Measurements from ENCODE around the gene TJP2.

Gene TJP2

DNA sequence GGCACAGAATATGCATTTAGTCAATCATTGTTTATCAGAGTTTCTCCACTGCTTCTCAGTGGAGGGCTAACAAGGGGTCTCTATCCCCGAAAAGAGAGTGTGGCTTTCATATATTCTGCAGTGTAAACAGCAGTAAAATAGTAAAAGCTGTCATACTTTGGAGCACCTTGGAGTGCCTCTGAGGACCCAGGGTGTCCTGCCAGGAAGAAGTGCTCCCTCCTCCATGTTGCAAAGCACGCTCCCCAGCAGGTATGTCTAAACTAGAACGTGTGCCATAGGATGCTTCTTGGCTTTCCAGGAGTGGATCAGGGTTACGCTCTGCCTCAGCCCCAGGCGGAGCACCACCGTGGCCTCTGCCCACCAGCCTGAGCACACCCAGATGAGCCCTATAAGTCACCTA is 8.5 kb upstream of the TJP2 start:
- TF ChIP-seq, protein P1, sequence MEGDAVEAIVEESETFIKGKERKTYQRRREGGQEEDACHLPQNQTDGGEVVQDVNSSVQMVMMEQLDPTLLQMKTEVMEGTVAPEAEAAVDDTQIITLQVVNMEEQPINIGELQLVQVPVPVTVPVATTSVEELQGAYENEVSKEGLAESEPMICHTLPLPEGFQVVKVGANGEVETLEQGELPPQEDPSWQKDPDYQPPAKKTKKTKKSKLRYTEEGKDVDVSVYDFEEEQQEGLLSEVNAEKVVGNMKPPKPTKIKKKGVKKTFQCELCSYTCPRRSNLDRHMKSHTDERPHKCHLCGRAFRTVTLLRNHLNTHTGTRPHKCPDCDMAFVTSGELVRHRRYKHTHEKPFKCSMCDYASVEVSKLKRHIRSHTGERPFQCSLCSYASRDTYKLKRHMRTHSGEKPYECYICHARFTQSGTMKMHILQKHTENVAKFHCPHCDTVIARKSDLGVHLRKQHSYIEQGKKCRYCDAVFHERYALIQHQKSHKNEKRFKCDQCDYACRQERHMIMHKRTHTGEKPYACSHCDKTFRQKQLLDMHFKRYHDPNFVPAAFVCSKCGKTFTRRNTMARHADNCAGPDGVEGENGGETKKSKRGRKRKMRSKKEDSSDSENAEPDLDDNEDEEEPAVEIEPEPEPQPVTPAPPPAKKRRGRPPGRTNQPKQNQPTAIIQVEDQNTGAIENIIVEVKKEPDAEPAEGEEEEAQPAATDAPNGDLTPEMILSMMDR (IDR thresholded peaks at IDR 0.05): no peak
- no peaks in the 10 kb centered on the region for H3K9me3 ChIP-seq
- intact Hi-C loops (cut with DNase I; ENCODE audit: low total_unique reads): no loop called here
- H3K36me3 ChIP-seq: no peaks in the 10 kb centered on the region
- DNase-seq: no peak
- no peaks in the 10 kb centered on the region for H3K4me1 ChIP-seq
- H3K27me3 ChIP-seq: no peaks in the 10 kb centered on the region
- H3K27ac ChIP-seq: no peak overlapping the region
- no peak overlapping the region for H3K4me3 ChIP-seq

DNA sequence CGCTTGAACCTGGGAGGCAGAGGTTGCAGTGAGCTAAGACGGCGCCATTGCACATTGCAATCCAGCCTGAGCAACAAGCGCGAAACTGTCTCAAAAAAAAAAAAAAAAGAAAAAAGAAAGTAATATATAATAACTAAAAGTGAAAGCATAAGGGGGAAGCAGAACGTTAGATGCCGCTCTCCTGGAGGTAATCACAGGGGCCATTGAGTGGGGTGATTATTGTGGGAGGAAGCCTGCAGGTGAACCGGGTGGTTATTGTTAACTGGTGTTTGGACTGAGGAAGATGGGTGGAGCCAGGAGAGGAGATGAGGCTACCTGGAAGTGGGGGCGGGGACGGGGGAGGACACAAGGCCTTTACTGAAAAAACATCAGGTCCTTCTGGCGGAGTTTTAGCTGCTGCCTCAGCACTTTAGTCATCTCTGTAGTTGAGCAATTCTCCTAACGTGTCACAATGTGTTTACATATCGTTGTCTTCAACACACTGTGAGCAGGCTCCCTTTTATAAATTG is 5.3 kb upstream of the TJP2 start:
- DNase-seq: no peak
- H3K9me3 ChIP-seq: no peaks in the 10 kb centered on the region
- H3K36me3 ChIP-seq: no peaks in the 10 kb centered on the region
- intact Hi-C loops (cut with DNase I; ENCODE audit: low total_unique reads): no loop called here
- H3K27me3 ChIP-seq: no peaks in the 10 kb centered on the region
- no peak overlapping the region for H3K27ac ChIP-seq
- H3K4me3 ChIP-seq: no peak overlapping the region
- peaks cover 0 to 12% (median 6%) of the 10 kb centered on the region in 4 donors for H3K4me1 ChIP-seq
- TF ChIP-seq, protein P1 (IDR thresholded peaks at IDR 0.05): no peak

DNA sequence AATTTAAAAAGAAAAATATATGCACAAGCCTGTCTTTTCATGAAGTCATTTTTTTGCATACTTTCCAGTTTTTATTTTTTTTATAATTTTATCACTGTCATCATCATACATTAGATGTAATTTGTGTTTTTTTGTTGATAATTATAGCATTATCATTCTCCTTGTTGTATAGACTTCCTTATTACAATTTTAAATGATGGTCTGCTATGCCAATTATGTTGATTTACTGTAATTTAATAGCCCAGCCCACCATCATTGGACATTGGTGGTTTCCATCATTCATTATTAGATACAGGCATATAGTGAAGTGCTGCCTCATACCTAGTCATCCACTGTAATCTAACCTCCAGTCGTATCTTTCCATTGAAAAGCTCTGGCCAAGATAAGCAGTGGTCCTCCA is 3.8 kb upstream of the TJP2 start:
- Histone ChIP-seq H3K4me3 (no peak overlapping the region), H3K4me1 (peaks cover 0 to 14% (median 7%) of the 10 kb centered on the region in 4 donors), H3K27me3 (no peaks in the 10 kb centered on the region), H3K9me3 (no peaks in the 10 kb centered on the region), H3K27ac (no peak overlapping the region), H3K36me3 (no peaks in the 10 kb centered on the region)
- TF ChIP-seq, protein P1 (IDR thresholded peaks at IDR 0.05): no peak
- intact Hi-C loops (cut with DNase I; ENCODE audit: low total_unique reads): no loop called here
- no peak for DNase-seq

DNA sequence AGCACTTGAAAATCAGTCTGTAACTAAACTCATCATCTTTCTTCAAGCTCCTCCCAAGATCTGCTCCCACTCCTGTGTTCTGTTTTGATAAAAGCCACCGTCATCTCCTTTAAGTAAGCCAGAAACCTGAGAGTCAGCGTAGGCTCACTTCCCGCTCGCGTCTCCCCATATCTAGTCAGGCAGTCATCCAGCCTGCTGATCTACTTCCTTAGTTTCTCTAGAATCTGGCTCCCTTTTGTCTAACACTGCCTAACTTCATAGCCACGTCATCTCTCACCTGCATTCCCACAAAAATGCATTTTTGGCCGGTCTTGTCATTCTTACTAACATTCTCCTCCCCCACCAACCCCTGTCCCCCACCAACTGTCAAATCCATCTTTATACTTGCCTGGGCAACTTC is 3.0 kb upstream of the TJP2 start:
- Histone ChIP-seq H3K27ac (no peak overlapping the region), H3K4me3 (no peak overlapping the region)

DNA sequence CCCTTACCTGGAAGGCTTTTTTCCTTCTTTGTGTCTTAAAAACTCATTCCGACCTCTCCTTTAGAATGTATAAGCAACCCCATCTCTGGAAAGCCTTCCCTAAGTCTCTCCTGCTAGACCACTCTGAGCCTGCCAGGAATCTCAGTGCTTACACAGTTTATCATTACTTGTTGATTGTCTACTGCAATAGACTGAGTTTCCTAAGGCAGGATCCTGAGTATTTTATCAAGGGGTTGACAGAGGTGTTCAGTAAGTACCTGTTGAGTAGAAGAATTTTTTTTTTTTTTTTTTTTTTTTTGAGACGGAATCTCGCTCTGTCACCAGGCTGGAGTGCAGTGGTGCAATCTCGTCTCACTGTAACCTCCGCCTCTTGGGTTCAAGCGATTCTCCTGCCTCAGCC is 2.6 kb upstream of the TJP2 start:
- Histone ChIP-seq H3K9me3 (no peaks in the 10 kb centered on the region), H3K4me1 (peaks cover 0 to 25% (median 13%) of the 10 kb centered on the region in 4 donors), H3K36me3 (no peaks in the 10 kb centered on the region), H3K4me3 (no peak overlapping the region), H3K27ac (no peak overlapping the region), H3K27me3 (no peaks in the 10 kb centered on the region)
- intact Hi-C loops (cut with DNase I; ENCODE audit: low total_unique reads): no loop called here
- TF ChIP-seq, protein P1 (IDR thresholded peaks at IDR 0.05): no peak
- no peak for DNase-seq

More for the DNA sequence above, 3.0 kb upstream of the TJP2 start:
- DNase-seq: no peak
- TF ChIP-seq, protein P1 (IDR thresholded peaks at IDR 0.05): no peak
- Histone ChIP-seq H3K27me3 (no peaks in the 10 kb centered on the region), H3K9me3 (no peaks in the 10 kb centered on the region), H3K4me1 (peaks cover 0 to 21% (median 12%) of the 10 kb centered on the region in 4 donors), H3K36me3 (no peaks in the 10 kb centered on the region)
- intact Hi-C loops (cut with DNase I; ENCODE audit: low total_unique reads): no loop called here

DNA sequence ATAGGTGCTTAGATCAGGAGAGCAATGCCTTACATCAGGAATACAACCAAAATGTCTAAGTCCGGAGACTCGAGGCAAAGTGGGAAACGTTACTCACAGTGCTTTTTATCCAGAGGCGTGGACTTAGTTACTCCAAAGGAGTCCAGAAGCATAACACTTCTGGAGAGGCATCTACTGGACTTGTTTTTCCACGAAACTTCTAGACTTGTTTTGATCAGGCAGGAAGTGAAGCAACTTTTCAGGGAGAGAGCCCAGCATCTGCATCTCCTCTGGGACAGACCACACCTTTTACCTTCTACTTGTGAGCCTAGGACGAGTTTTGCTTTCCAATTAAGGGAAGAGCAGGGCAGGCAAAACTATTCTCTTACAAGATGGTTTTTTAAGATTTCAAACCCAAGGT is 1.2 kb upstream of the TJP2 start:
- no peak for DNase-seq
- Histone ChIP-seq H3K27me3 (no peaks in the 10 kb centered on the region), H3K27ac (peak overlapping the region in 1 of 2 donors; percentile 82), H3K9me3 (no peaks in the 10 kb centered on the region), H3K4me1 (peaks cover 0 to 35% (median 16%) of the 10 kb centered on the region in 4 donors), H3K4me3 (no peak overlapping the region), H3K36me3 (no peaks in the 10 kb centered on the region)
- intact Hi-C loops (cut with DNase I; ENCODE audit: low total_unique reads): no loop called here
- TF ChIP-seq, protein P1 (IDR thresholded peaks at IDR 0.05): no peak

Measured in tibial artery (tissue), 4 donors.